NCI-H128 (cell line): ENCODE measurements around the gene KISS1R.

Experiments
- DNase-seq: peaks from one replicate; lab custom pipeline; 2025; ENCODE audit not compliant: unreplicated experiment; lab: John Stamatoyannopoulos, UW

Gene KISS1R

GRCh38 chr19:899336-900042, 17.6 kb upstream of the KISS1R start:
- no peak for DNase-seq

- DNase-seq: no peak
These were observed 17.2 kb upstream of the KISS1R start for GRCh38 chr19:900043-900301.

GRCh38 chr19:900302-901111, 16.6 kb upstream of the KISS1R start:
- DNase-seq: no peak

DNA sequence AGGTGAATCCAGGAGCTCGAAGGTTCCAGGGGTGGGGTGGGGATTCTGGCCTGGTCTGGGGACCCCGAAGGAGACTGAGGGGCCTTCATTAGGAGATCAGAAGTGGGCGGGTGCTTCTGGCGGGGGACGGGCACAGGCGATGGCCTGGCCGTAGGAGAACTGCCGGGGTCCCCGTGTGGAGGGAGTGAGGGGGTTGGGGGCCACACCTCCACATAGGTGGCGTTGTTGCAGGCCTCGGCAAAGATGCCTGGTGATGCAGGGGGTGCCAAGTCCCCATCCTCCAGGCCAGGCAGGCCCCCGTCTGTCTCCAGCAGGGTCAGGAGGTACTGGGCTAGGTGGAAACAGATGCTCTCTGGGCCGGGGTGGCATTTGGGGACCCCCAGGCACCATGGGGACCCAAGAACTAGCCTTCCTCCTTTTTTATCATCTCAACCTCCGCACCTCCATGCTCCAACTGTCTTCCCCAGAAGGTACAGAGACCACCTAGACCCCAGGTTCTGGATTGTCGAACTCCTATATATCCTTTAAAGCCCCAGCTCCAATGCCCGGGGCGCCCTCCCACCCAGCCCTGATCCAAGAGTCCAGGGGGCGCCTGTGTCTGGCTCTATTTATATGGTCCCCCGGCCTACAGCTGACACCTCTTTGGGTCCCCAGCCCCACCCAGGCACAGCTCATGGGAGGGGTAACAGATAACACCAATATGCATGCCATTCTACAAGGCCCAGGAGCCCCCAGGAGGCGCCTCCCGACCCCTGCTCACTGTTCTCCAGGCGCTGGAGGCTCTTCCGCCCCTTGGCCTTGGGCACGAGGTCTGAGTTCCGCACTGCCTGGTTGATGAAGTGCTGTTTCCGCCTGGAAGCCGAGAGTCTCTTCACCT, 15.7 kb upstream of the KISS1R start:
- no peak for DNase-seq

GRCh38 chr19:902093-902370, 15.1 kb upstream of the KISS1R start:
- DNase-seq: no peak

- DNase-seq: no peak
These were observed 14.5 kb upstream of the KISS1R start for GRCh38 chr19:902446-903226.

DNA sequence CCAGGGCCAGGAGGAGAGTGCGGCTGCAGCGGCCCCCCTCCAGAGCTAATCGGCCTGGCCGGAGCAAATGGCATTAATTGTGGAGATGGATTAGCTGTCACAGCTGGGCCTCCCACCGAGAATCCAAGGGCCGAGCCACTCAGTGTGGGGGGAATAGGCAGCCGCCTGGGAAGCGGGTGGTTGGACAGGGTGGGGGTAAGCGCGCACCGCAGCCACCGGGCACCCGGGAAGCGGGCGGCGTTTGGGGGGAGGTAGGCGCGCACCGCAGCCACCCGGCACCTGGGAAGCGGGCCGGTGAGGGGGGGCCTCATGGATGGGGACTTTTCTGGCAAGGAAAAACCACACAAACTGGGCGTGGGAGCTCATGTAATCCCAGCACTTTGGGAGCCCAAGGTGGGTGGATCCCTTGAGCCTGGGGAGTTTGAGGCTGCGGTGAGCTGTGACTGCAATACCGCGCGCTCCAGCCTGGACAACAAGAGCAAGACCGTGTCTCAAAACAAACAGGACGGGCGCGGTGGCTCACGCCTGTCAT, 13.8 kb upstream of the KISS1R start:
- DNase-seq: no peak

- DNase-seq: no peak
These were observed 12.6 kb upstream of the KISS1R start for GRCh38 chr19:904545-904944.

GRCh38 chr19:906480-906879, 10.7 kb upstream of the KISS1R start:
- no peak for DNase-seq

DNA sequence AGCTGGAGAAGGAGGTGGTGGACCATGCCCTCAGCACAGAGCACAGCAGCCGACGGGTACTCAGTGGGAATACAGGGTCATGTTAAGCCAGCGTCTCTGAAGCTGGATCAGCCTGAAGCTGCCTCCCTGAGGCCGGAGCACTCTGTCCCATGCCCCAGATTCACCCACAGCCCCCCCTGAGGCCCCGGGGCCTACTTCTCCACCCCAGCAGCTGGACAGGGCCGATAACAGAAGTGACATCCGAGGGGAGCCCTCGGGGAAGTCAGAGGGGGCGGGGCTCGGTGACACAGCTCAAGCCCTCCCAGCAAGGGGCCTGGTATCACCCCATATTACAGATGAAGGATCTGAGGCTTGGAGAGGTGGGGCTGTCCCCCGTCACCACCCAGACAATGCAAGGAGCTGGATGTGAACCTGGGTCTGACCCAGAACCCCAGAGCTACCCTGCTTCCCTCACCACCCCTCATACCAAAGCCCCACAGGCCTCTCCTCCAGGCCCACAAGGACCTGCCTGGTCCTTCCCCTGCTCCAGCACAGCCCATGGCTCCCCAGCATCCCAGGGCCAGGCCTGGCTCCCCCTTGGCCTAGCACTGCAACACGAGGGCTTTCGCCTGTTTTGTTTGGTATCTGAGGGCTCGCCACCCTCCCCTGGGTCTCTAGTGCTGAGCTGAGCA, 9.8 kb upstream of the KISS1R start:
- DNase-seq: no peak

- no peak for DNase-seq
These were observed 5.7 kb upstream of the KISS1R start for GRCh38 chr19:911197-912033.

DNA sequence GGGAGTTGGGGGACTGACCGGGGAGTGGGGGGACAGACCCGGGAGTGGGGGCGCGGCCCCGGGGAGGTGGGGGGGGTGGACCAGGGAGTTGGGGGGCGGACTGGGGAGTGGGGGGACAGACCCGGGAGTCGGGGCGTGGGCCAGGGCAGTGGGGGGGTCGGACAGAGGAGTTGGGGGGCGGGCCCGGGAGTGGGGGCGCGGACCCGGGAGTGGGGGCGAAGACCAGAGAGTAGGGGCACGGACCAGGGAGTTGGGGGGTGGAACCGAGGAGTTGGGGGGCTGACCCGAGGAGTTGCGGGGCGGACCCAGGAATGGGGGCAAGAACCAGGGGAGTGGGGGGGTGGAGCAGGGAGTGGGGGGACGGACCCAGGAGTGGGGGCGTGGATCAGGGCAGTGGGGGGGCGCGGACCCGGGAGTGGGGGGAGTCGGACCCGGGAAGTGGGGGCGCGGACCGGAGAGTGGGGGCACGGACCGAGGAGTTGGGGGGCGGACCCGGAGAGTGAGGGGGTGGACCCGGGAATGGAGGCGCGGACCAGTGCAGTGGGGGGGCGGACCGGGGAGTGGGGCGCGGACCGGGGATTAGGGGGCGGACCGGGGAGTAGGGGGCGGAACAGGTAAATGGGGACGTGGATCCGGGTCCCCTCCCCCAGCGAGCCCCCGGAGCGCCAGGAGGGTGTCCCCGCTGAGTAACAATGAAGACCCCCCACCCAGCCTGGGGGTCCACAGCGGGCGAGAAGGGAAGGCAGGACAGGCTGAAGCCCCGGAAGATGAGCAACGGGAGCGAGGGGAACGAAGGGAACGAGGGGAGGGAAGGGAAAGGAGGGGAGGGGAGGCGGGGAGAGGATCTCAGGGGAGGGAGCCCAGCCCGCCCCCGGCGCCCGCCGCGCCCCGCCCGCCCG, 4.7 kb upstream of the KISS1R start:
- no peak for DNase-seq

DNA sequence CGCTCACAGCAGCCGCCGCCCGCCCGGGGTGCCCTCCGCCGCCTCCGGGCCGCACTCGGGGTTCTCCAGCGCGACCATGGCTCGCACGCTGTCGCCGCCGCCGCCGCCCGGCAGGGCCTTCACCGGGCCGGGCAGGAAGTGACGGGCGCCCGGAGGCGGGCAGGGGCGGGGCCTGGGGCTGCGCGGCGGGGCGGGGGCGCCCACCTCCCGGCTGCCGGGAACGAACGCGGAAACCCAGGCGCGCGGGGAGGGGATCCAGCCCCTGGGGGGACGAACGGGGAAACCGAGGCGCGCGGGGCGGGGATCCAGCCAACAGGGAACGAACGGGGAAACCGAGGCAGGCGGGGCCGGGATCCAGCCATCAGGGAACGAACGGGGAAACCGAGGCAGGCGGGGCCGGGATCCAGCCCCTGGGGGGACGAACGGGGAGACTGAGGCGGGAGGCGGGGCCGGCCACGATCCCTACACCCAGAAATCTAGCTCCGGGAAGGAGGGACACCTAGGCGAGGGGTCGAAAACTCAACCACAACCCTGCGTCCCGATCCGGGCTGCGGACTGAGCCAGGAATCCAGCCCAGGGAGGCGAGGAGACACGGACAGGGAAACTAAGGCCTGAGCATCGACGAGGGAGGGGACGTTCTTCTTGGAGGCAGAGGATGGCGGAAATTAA, 3.9 kb upstream of the KISS1R start, which contains the start of gene R3HDM4:
TSS of gene R3HDM4 (minus strand) at position 140 of the 669 bp plus-strand sequence. CDS start at position 78, 62 bp downstream.
- no peak for DNase-seq

DNA sequence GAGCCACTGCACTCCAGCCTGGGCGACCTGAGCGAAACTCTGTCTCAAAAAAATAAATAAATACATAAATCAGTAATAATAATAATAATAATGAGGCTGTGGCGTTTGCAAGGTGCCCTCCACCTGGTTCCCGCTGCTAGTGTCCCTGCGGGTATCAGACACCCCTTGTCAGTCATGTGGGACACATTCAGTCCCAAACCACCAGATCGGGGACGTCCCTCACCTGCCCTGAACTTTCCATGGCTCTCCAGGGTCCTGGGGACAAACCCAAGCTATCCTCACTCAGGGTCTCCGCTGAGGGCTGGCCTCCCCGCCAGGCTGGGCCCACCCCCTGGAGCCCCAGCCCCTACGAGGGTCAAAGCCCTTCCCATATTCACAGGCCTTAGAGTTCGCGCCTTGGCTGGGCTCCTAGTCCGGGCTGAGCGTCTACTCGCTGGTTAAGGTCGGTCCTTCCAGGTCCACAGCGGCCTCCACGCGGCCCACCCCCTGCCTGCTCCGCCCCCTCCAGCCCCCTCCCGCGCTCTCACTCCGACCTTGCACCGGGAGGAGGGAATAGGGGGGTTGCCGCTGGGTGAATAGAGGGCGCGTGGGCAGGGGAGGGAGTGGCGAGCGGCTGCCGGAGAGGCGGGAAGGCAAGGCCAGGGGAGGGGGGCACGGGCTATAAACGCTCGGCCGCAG, 349 bp upstream of the KISS1R start:
- no peak for DNase-seq

DNA sequence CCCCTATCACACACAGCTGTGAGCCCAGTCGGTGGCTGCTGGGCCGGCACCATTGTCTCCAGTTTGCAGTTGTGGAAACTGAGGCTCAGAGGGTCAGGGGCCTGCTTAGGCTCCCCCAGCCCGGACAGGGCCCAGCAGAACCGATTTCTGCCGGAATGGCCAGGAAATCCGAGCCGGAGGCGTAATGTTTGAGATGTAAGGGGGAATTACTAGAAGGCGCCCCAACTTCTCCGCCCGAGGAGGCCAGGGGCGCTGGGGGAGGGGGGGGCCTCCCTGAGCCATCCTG, 962 bp downstream of the KISS1R start:
- no peak for DNase-seq

GRCh38 chr19:918481-919198, 1.5 kb downstream of the KISS1R start:
- DNase-seq: peak; percentile 34
